ENCODE data around the gene TAF15. TPM values are rescaled to one million over a fixed set of nuclear protein-coding genes. Genes with fewer than 3 reads are reported as not detected.

Gene TAF15
- total RNA-seq, 1 donor from 2014 or later = 68.1 TPM

GRCh38 chr17:35788477-35789368 lies 20.6 kb upstream of the TAF15 start:
- no peak for DNase-seq

- DNase-seq = no peak
These were observed 18.4 kb upstream of the TAF15 start for GRCh38 chr17:35790841-35791240.

- DNase-seq = no peak
These were observed 17.5 kb upstream of the TAF15 start for GRCh38 chr17:35791681-35792350.

- DNase-seq = no peak
These were observed 16.0 kb upstream of the TAF15 start for GRCh38 chr17:35793257-35793656.

GRCh38 chr17:35795007-35795870 lies 14.0 kb upstream of the TAF15 start, which contains the start of gene MMP28:
Gene MMP28 (minus strand): TSS chr17:35795641. CDS start chr17:35795377, 264 bp downstream.
- DNase-seq = peak; percentile 45

GRCh38 chr17:35795871-35796265 lies 13.4 kb upstream of the TAF15 start:
- no peak for DNase-seq

GRCh38 chr17:35796942-35797341 lies 12.3 kb upstream of the TAF15 start:
- no peak for DNase-seq

GRCh38 chr17:35797370-35797769 lies 11.9 kb upstream of the TAF15 start:
- DNase-seq = no peak

GRCh38 chr17:35797918-35798317 lies 11.4 kb upstream of the TAF15 start:
- DNase-seq = no peak

- peak; percentile 59 for DNase-seq
These were observed 9.3 kb upstream of the TAF15 start for GRCh38 chr17:35799942-35800341.

- peak; percentile 100 for DNase-seq
These were observed 7.6 kb upstream of the TAF15 start for GRCh38 chr17:35801583-35802224.

- DNase-seq = peak; percentile 95
These were observed 4.6 kb upstream of the TAF15 start for GRCh38 chr17:35804658-35805192.

GRCh38 chr17:35807371-35808144 lies 1.7 kb upstream of the TAF15 start:
- peak; percentile 28 for DNase-seq

- peak; percentile 26 for DNase-seq
These were observed 883 bp upstream of the TAF15 start for GRCh38 chr17:35808240-35808961.

GRCh38 chr17:35809855-35810461 lies 674 bp downstream of the TAF15 start:
- peak; percentile 20 for DNase-seq

- DNase-seq = no peak
These were observed 2.5 kb downstream of the TAF15 start for GRCh38 chr17:35811759-35812158.

GRCh38 chr17:35812456-35812855 lies 3.2 kb downstream of the TAF15 start:
- no peak for DNase-seq

- DNase-seq = no peak
These were observed 7.4 kb downstream of the TAF15 start for GRCh38 chr17:35816723-35817122.

- no peak for DNase-seq
These were observed 7.9 kb downstream of the TAF15 start for GRCh38 chr17:35817196-35817595.

- no peak for DNase-seq
These were observed 10.2 kb downstream of the TAF15 start for GRCh38 chr17:35819455-35819854.

Measured in dermis blood vessel endothelial cell (primary cell).